Neural crest cell (in vitro differentiated cells): Measurements from ENCODE around the gene SLC5A2. TPM values are rescaled to one million over a fixed set of nuclear protein-coding genes. Genes with fewer than 3 reads are reported as not detected.
A peak's percentile ranks its signal among the peaks of the same experiment; 100 is the strongest.

Source experiments
- DNase-seq: peaks from one replicate; pipeline ENCODE4 v3.0.0; 2021; ENCODE audit warnings: low read depth, mixed read lengths, low spot score
- H3K27ac Mint-ChIP-seq: one replicate; pipeline ENCODE4 v1.8.0; 2021; ENCODE audit warnings: mild to moderate bottlenecking, mixed read lengths; ENCODE audit not compliant: unreplicated experiment
- H3K27me3 Mint-ChIP-seq: 2 replicates; pipeline ENCODE4 v1.8.0; 2021; ENCODE audit warnings: low read depth, mild to moderate bottlenecking, mixed read lengths
- H3K36me3 Mint-ChIP-seq: 2 replicates; pipeline ENCODE4 v1.8.0; 2021; ENCODE audit warnings: low read depth, mild to moderate bottlenecking, mixed read lengths
- H3K4me1 Mint-ChIP-seq: 2 replicates; pipeline ENCODE4 v1.8.0; 2021; ENCODE audit warnings: mixed read lengths
- H3K4me3 Mint-ChIP-seq: one replicate; pipeline ENCODE4 v1.8.0; 2021; ENCODE audit warnings: mild to moderate bottlenecking, mixed read lengths
- H3K9me3 Mint-ChIP-seq: 2 replicates; pipeline ENCODE4 v1.8.0; 2021; ENCODE audit warnings: mixed read lengths
- total RNA-seq: library from RNA; stranded (reverse); gene quantifications from 2 replicates; pipeline ENCODE4 v1.2.1, GENCODE V29; 2021
- TF ChIP-seq, protein P1 (sequence below): fragments of 200-600 bp; sonication (generic); conservative IDR thresholded peaks from 2 replicates; pipeline ENCODE4 v1.5.0; 2021; ENCODE audit warnings: antibody characterized with exemption, mild to moderate bottlenecking

SLC5A2 gene
- total RNA-seq, 1 donor from 2014 or later: not detected

DNA sequence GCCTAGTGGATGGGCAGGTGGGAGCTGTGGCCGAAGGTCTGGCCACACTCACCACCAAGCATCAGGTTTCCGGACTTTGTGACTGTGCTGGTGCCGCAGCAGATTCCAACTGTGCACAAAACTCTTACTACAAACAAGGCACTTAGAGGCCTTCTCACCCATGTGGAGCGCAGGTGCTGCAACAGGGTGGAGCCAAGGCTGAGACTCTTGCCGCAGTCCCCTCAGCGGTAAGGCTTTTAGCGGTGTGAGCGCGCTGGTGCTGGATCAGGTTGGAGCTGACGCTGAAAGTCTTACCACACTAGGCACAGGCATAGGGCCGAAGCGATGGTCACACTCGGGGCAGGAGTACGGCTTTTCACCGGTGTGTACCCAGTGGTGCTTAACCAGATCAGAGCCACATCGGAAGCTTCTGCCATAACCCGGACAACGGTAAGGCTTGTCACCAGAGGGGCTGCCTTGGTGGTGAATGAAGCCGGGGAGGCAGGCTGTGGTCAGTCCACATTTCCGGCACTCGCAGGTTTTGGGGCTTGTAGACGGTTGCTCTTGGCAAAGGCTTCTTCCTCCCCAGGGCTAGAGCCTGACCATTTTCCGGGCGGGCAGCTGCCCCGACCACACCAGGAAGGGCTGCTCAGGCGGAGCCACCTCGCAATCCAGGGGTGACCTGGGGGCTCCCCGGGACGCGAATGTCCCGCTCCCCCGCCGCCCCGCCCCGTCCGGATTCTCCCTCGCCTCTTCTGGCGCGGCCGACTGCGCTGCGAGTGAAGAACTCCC lies 24.7 kb upstream of the SLC5A2 start:
- Mint-ChIP-seq H3K4me1 (peaks cover 42% of the 10 kb centered on the region), H3K4me3 (peak overlapping the region; percentile 88), H3K27me3 (no peaks in the 10 kb centered on the region), H3K27ac (peak overlapping the region; percentile 81), H3K36me3 (peaks cover 4% of the 10 kb centered on the region), H3K9me3 (no peaks in the 10 kb centered on the region)
- TF ChIP-seq, protein P1, sequence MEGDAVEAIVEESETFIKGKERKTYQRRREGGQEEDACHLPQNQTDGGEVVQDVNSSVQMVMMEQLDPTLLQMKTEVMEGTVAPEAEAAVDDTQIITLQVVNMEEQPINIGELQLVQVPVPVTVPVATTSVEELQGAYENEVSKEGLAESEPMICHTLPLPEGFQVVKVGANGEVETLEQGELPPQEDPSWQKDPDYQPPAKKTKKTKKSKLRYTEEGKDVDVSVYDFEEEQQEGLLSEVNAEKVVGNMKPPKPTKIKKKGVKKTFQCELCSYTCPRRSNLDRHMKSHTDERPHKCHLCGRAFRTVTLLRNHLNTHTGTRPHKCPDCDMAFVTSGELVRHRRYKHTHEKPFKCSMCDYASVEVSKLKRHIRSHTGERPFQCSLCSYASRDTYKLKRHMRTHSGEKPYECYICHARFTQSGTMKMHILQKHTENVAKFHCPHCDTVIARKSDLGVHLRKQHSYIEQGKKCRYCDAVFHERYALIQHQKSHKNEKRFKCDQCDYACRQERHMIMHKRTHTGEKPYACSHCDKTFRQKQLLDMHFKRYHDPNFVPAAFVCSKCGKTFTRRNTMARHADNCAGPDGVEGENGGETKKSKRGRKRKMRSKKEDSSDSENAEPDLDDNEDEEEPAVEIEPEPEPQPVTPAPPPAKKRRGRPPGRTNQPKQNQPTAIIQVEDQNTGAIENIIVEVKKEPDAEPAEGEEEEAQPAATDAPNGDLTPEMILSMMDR: peak; percentile 47
- no peak for DNase-seq

DNA sequence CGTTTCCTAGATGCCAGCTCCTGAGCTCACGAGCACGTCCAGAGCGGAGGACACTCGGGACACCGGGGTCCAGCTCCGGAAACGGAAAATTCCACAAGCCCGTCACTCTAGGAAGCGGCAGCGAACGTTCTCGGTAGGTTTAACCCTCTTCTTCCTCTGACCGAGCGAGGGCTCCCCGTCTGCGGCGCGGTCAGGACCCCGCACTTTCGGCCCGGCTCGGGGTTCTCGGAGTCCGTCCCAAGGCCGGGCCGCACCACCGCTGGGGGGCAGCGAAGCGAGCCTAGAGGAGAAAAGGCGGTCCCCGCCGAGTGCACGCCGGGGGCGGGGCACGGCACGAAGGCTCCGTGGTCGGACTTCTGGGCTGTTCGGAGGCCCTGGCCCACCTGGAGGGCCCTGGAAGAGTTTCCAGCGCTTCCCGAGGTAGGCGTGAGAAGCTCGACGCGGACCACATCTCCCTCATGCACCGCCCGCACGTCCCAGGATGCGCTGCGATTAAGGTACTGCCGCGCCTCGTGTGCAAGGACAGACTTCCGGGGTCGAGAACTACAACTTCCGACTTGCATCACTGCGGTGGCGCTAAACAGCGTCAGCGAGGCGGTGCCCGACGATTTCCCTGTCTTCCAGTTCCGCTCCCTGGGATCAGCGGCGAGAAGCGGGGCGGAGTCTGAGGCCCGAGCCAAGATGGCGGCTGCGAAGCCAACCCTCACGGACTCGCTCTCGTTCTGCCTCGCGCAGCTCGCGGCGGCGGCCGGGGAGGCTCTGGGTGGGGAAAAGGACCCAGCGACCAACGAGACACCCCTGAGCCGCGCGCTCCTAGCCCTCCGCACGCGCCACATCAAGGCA lies 23.9 kb upstream of the SLC5A2 start, which contains the start of gene ARMC5:
Gene ARMC5, plus strand, starts transcription at position 658 of the 843 bp plus-strand sequence. Its CDS starts 24 bp downstream, at position 682.
- peak within 1 kb of the TSS; percentile 98 for H3K27ac Mint-ChIP-seq
- H3K27me3 Mint-ChIP-seq: no peaks in the 10 kb centered on the region
- peak; percentile 89 for DNase-seq
- peaks cover 34% of the 10 kb centered on the region for H3K4me1 Mint-ChIP-seq
- H3K4me3 Mint-ChIP-seq: peak within 1 kb of the TSS; percentile 88
- H3K9me3 Mint-ChIP-seq: no peaks in the 10 kb centered on the region
- TF ChIP-seq, protein P1: peak; percentile 59
- H3K36me3 Mint-ChIP-seq: peaks cover 4% of the 10 kb centered on the region

DNA sequence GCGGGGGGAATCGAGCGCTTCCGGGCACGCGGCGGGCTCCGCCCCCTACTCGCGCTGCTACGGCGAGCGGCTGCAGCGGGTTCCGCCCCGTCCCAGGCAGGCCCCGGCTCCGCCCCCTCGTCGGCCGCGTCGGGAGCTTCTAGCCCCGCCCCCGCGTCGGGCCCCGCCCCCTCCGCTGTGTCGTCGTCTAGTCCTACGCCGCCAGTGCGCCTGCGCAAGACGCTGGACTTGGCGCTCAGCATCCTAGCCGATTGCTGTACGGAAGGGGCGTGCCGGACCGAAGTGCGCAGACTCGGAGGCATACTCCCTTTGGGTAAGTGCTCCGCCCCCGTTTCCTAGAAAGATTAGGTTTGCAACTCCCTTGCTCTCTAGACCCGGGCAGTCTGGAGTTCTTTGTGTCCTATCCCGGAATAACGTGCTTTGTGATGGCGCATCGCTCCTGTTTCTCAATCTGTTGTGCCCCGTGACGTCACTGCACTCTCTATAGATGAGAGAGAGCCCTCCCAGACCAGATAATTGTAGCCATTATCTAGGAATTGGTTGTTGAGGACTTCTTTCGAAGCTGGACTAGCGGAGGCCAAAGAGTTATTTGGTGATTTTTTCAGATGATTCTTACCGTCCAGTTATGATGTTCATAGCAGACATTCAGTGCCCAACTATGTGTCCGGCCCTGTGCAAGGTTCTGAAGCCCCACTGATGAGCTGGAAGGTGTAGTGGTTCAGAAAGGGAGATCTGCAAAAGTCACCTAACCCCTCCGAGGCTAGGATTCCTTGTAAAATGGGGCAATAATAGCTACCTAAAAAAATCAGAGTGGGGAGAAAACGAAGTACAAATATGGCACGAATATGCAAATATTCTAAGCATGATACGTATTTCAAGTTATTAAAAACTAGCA lies 23.0 kb upstream of the SLC5A2 start:
- no peaks in the 10 kb centered on the region for H3K27me3 Mint-ChIP-seq
- TF ChIP-seq, protein P1: no peak

DNA sequence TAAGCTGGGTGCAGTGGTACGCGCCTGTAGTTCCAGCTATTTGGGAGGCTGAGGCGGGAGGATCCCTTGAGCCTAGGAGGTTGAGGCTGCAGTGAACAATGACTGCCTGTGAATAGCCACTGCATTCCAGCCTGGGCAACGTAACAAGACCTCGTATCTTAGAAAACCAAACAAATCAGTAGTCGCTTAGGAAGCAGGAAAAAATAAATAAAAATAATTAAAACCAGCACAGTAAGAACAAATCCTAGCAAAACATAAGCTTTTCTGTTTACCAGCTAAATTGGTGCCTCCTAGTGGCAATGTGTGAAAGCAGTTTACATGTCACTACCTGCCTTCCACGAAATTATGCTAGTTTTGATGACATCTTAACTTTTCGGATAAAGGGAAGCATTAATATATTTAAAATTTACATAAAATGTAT lies 22.3 kb upstream of the SLC5A2 start:
- no peak for DNase-seq
- TF ChIP-seq, protein P1: peak; percentile 73
- peaks cover 24% of the 10 kb centered on the region for H3K4me1 Mint-ChIP-seq

More for the DNA sequence above, 23.0 kb upstream of the SLC5A2 start:
- Mint-ChIP-seq H3K9me3 (no peaks in the 10 kb centered on the region), H3K4me1 (peaks cover 30% of the 10 kb centered on the region), H3K4me3 (peak overlapping the region; percentile 88), H3K36me3 (peaks cover 4% of the 10 kb centered on the region), H3K27ac (peak overlapping the region; percentile 98)
- DNase-seq: peak; percentile 99

More for the DNA sequence above, 22.3 kb upstream of the SLC5A2 start:
- H3K9me3 Mint-ChIP-seq: no peaks in the 10 kb centered on the region
- peak overlapping the region; percentile 88 for H3K4me3 Mint-ChIP-seq
- H3K27ac Mint-ChIP-seq: no peak overlapping the region
- no peaks in the 10 kb centered on the region for H3K27me3 Mint-ChIP-seq
- peaks cover 3% of the 10 kb centered on the region for H3K36me3 Mint-ChIP-seq
